Measurements from ENCODE around the gene RELT.

RELT gene

GRCh38 chr11:73393479-73394415, 17.5 kb downstream of the RELT start:
- peak; percentile 89 for DNase-seq (ENCODE audit: low spot score)
- peak; percentile 54 for TF ChIP-seq CTCF (IDR thresholded peaks at IDR 0.05; ENCODE audit: extremely low read depth, missing control alignments)

- no peak for DNase-seq (ENCODE audit: low spot score)
- no peak for TF ChIP-seq CTCF (IDR thresholded peaks at IDR 0.05; ENCODE audit: extremely low read depth, missing control alignments)
Observed at GRCh38 chr11:73394416-73395296, 18.5 kb downstream of the RELT start.

GRCh38 chr11:73395297-73396208, 19.4 kb downstream of the RELT start:
- TF ChIP-seq CTCF (IDR thresholded peaks at IDR 0.05; ENCODE audit: extremely low read depth, missing control alignments): no peak
- DNase-seq (ENCODE audit: low spot score): no peak

- TF ChIP-seq CTCF (IDR thresholded peaks at IDR 0.05; ENCODE audit: extremely low read depth, missing control alignments): no peak
- DNase-seq (ENCODE audit: low spot score): no peak
Observed at GRCh38 chr11:73396251-73396930, 20.2 kb downstream of the RELT start.

GRCh38 chr11:73396985-73397384, 20.8 kb downstream of the RELT start:
- no peak for TF ChIP-seq CTCF (IDR thresholded peaks at IDR 0.05; ENCODE audit: extremely low read depth, missing control alignments)
- DNase-seq (ENCODE audit: low spot score): no peak

GRCh38 chr11:73397468-73398131, 21.4 kb downstream of the RELT start:
- DNase-seq (ENCODE audit: low spot score): no peak
- no peak for TF ChIP-seq CTCF (IDR thresholded peaks at IDR 0.05; ENCODE audit: extremely low read depth, missing control alignments)
